Lower leg skin (tissue), 3 donors: Measurements from ENCODE around the gene ZSWIM6.

Source experiments
- POLR2A ChIP-seq, 2 donors: fragments of 450-650 bp; IDR thresholded peaks; one replicate each; pipeline ENCODE4 v1.6.1; 2016 to 2017; ENCODE audit warnings: antibody characterized with exemption in 2 of 2, mild to moderate bottlenecking in 1 of 2, moderate library complexity in 1 of 2
- TF ChIP-seq, protein P1 (sequence below), 3 donors: fragments of 450-650 bp; IDR thresholded peaks; one replicate each; pipeline ENCODE4 v1.5.1; 2016; ENCODE audit warnings: antibody characterized with exemption in 3 of 3, mild to moderate bottlenecking in 3 of 3, moderate library complexity in 2 of 3

DNA sequence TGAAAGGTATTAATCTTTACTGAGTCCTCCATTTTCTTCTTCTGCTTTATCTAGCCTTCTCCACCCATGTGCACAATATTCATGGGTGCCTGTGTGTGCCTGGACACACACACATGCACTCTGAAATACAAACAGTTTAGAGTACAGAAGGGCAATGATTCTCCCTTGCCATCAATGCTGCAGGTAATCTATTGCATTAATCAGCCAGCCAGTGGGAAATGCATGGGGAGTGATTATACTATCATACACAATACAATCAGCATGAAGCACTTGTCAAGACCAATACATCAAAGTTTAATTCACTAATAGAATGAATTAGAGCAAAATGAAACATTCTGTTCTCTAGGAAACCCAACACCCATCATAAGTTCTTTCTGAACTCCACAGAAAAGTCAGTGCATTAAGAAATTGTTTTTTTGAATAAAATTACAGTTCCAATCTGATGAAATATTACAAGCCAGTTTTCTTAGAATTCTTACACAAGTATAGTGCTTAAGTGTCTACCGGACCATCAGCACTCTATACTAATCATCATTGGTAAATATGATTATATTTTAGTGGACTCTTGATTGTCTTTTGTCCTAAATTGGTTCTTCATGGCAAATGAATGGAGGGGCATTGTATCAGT, 172.2 kb downstream of the ZSWIM6 start:
- TF ChIP-seq, protein P1, sequence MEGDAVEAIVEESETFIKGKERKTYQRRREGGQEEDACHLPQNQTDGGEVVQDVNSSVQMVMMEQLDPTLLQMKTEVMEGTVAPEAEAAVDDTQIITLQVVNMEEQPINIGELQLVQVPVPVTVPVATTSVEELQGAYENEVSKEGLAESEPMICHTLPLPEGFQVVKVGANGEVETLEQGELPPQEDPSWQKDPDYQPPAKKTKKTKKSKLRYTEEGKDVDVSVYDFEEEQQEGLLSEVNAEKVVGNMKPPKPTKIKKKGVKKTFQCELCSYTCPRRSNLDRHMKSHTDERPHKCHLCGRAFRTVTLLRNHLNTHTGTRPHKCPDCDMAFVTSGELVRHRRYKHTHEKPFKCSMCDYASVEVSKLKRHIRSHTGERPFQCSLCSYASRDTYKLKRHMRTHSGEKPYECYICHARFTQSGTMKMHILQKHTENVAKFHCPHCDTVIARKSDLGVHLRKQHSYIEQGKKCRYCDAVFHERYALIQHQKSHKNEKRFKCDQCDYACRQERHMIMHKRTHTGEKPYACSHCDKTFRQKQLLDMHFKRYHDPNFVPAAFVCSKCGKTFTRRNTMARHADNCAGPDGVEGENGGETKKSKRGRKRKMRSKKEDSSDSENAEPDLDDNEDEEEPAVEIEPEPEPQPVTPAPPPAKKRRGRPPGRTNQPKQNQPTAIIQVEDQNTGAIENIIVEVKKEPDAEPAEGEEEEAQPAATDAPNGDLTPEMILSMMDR (IDR thresholded peaks at IDR 0.05) = no peak
- TF ChIP-seq POLR2A (IDR thresholded peaks at IDR 0.05) = no peak
